Measurements from ENCODE around the gene ESR1.
A peak's percentile ranks its signal among the peaks of the same experiment; 100 is the strongest.
"Not testable (repeated sequence)": the region's sequence is repeated elsewhere in the genome, so short reads cannot be mapped to it uniquely, and the experiment has no call there.

Gene ESR1

GRCh38 chr6:151882206-151882605, 74.7 kb downstream of the ESR1 start:
- no peak for DNase-seq (ENCODE audit: low read depth)
- no peak overlapping the region for H3K4me3 ChIP-seq (ENCODE audit: low read depth, low read length)
- TF ChIP-seq, protein P1, sequence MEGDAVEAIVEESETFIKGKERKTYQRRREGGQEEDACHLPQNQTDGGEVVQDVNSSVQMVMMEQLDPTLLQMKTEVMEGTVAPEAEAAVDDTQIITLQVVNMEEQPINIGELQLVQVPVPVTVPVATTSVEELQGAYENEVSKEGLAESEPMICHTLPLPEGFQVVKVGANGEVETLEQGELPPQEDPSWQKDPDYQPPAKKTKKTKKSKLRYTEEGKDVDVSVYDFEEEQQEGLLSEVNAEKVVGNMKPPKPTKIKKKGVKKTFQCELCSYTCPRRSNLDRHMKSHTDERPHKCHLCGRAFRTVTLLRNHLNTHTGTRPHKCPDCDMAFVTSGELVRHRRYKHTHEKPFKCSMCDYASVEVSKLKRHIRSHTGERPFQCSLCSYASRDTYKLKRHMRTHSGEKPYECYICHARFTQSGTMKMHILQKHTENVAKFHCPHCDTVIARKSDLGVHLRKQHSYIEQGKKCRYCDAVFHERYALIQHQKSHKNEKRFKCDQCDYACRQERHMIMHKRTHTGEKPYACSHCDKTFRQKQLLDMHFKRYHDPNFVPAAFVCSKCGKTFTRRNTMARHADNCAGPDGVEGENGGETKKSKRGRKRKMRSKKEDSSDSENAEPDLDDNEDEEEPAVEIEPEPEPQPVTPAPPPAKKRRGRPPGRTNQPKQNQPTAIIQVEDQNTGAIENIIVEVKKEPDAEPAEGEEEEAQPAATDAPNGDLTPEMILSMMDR (IDR thresholded peaks at IDR 0.05; ENCODE audit: control insufficient read depth, extremely low read depth, insufficient read depth), result no peak

DNA sequence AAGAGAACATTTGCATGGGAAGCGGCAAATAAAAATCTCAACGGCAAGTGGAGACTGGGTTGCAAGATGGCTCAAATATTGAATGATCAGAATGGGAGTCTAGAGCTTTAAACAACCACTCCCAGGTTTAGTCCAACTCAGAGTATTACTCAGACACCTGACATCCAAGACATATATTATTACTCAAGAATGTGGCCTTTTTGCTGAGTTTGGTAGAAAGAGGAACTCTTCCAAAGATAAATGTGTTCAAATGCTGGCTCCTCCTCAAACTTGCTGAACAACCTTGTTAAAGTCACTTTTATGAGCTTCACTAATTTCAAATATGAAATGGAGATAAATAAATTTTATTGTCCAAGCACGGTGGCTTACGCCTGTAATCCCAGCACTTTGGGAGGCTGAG, 77.8 kb downstream of the ESR1 start:
- peak; percentile 2 for DNase-seq (ENCODE audit: low read depth)
- H3K4me3 ChIP-seq (ENCODE audit: low read depth, low read length), result no peak overlapping the region
- TF ChIP-seq, protein P1 (IDR thresholded peaks at IDR 0.05; ENCODE audit: control insufficient read depth, extremely low read depth, insufficient read depth), result no peak

- TF ChIP-seq, protein P1 (IDR thresholded peaks at IDR 0.05; ENCODE audit: control insufficient read depth, extremely low read depth, insufficient read depth), result no peak
- DNase-seq (ENCODE audit: low read depth), result no peak
- no peak overlapping the region for H3K4me3 ChIP-seq (ENCODE audit: low read depth, low read length)
These were observed 84.0 kb downstream of the ESR1 start for GRCh38 chr6:151891524-151891923.

DNA sequence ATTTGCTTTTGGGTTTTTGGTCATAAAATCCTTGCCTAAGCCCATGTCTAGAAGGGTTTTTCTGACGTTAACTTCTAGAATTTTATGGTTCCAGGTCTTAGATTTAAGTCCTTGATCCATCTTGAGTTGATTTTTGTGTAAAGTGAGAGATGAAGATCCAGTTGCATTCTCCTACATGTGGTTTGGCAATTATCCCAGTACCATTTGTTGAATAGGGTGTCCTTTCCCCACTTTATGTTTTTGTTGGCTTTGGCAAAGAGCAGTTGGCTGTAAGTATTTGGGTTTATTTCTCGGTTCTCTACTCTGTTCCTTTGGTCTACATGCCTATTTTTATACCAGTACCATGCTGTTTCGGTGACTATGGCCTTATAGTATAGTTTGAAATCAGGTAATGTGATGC, 86.9 kb downstream of the ESR1 start:
- not testable (repeated sequence) for H3K4me3 ChIP-seq (ENCODE audit: low read depth, low read length); DNase-seq (ENCODE audit: low read depth)

DNA sequence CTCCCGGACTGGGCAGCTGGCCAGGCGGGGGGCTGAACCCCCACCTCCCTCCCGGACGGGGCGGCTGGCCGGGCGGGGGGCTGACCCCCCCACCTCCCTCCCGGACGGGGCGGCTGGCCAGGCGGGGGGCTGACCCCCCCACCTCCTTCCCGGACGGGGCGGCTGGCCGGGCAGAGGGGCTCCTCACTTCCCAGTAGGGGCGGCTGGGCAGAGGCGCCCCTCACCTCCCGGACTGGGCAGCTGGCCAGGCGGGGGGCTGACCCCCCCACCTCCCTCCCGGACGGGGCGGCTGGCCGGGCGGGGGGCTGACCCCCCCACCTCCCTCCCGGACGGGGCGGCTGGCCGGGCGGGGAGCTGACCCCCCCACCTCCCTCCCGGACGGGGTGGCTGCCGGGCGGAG, 91.7 kb downstream of the ESR1 start:
- not testable (repeated sequence) for H3K4me3 ChIP-seq (ENCODE audit: low read depth, low read length); DNase-seq (ENCODE audit: low read depth)

DNA sequence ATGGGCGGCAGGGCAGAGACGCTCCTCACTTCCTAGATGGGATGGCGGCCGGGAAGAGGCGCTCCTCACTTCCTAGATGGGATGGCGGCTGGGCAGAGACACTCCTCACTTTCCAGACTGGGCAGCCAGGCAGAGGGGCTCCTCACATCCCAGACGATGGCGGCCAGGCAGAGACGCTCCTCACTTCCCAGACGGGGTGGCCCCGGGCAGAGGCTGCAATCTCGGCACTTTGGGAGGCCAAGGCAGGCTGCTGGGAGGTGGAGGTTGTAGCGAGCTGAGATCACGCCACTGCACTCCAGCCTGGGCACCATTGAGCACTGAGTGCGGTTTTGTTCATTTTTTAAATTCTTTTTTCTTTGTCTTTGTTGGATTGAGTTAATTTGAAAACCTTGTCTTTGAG, 92.3 kb downstream of the ESR1 start:
- H3K4me3 ChIP-seq (ENCODE audit: low read depth, low read length); DNase-seq (ENCODE audit: low read depth): not testable (repeated sequence)

- DNase-seq (ENCODE audit: low read depth), result no peak
- H3K4me3 ChIP-seq (ENCODE audit: low read depth, low read length), result no peak overlapping the region
- TF ChIP-seq, protein P1 (IDR thresholded peaks at IDR 0.05; ENCODE audit: control insufficient read depth, extremely low read depth, insufficient read depth), result no peak
These were observed 92.8 kb downstream of the ESR1 start for GRCh38 chr6:151900256-151900655.

DNA sequence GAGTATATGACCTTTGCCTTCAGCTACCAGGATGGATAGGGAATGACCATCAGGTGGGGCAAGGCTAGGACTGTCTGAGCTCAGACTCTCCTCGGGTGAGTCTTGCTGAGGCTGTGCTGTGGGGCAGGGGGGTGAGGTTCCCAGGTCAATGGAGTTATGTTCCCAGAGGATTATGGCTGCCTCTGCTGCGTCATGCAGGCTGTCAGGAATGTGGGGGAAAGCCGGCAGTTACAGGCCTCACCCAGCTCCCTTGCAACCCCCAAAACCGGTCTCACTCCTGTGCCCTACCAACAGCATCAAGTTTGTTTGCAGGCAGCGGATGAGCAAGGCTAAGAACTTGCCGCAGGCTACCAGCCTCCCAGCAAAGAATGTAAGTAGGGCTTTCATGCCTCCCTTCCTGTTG, 93.5 kb downstream of the ESR1 start:
- TF ChIP-seq, protein P1 (IDR thresholded peaks at IDR 0.05; ENCODE audit: control insufficient read depth, extremely low read depth, insufficient read depth), result no peak
- DNase-seq (ENCODE audit: low read depth), result no peak
- no peak overlapping the region for H3K4me3 ChIP-seq (ENCODE audit: low read depth, low read length)

GRCh38 chr6:151904631-151905030, 97.1 kb downstream of the ESR1 start:
- DNase-seq (ENCODE audit: low read depth), result no peak
- H3K4me3 ChIP-seq (ENCODE audit: low read depth, low read length), result no peak overlapping the region
- TF ChIP-seq, protein P1 (IDR thresholded peaks at IDR 0.05; ENCODE audit: control insufficient read depth, extremely low read depth, insufficient read depth), result no peak
